Peyer's patch (tissue), 4 donors: ENCODE results near the gene RTP2.

Source experiments
- CTCF ChIP-seq, 6 experiments: fragments of 450-650 bp in 4 of 6; fragments of 200-600 bp in 2 of 6; sonication (generic) in 1 of 6; IDR thresholded peaks; one replicate each; pipeline ENCODE4 v1.5.1; 2017 to 2019; ENCODE audit warnings: antibody characterized with exemption in 6 of 6, mild to moderate bottlenecking in 3 of 6, moderate library complexity in 1 of 6
- POLR2A ChIP-seq, 2 donors: fragments of 450-650 bp; IDR thresholded peaks; one replicate each; pipeline ENCODE4 v1.5.1; 2017; ENCODE audit warnings: antibody characterized with exemption in 2 of 2, mild to moderate bottlenecking in 2 of 2, moderate library complexity in 2 of 2

GRCh38 chr3:187728940-187729583 is 26.7 kb upstream of the RTP2 start:
- TF ChIP-seq CTCF (IDR thresholded peaks at IDR 0.05): no peak
- TF ChIP-seq POLR2A (IDR thresholded peaks at IDR 0.05): no peak
